Lower lobe of right lung (tissue), 2 donors: ENCODE data around the gene PRKN. TPM values are rescaled to one million over a fixed set of nuclear protein-coding genes. Genes with fewer than 3 reads are reported as not detected.

ENCODE experiments used
- ATAC-seq, 2 donors: fragments of 200-7000 bp; cut with Tn5 transposase; one replicate each; pipeline ENCODE4 v1.9.1; 2020 to 2022; ENCODE audit warnings: mild to moderate bottlenecking in 2 of 2, moderate library complexity in 2 of 2
- DNase-seq: peaks from one replicate; pipeline ENCODE4 v3.0.0-alpha.2; 2020
- H3K27ac ChIP-seq: fragments of 200-600 bp; one replicate; pipeline ENCODE4 v1.8.0; 2022
- H3K27me3 ChIP-seq: fragments of 200-600 bp; one replicate; pipeline ENCODE4 v1.8.0; 2022; ENCODE audit warnings: low read depth
- H3K36me3 ChIP-seq: fragments of 200-600 bp; one replicate; pipeline ENCODE4 v1.8.0; 2022; ENCODE audit warnings: mild to moderate bottlenecking
- H3K4me1 ChIP-seq: fragments of 200-600 bp; one replicate; pipeline ENCODE4 v1.8.0; 2022
- H3K4me3 ChIP-seq: fragments of 200-600 bp; one replicate; pipeline ENCODE4 v1.8.0; 2022; ENCODE audit warnings: mild to moderate bottlenecking
- H3K9me3 ChIP-seq: fragments of 200-600 bp; one replicate; pipeline ENCODE4 v1.8.0; 2022
- CTCF ChIP-seq: fragments of 200-600 bp; IDR thresholded peaks from one replicate; pipeline ENCODE4 v1.8.0; 2022; ENCODE audit warnings: antibody characterized with exemption, mild to moderate bottlenecking
- intact Hi-C: fragments of 100-400 bp; cut with DNase I; formaldehyde crosslinking; loops from one replicate; pipeline ENCODE4 v1.11.0; 2022
- total RNA-seq: library from RNA; stranded (reverse); fragmentation: NEBNext Ultra II Directional; extraction: Animal tissue kit (Norgen Biotek cat#: 25700); gene quantifications from one replicate; pipeline ENCODE4 v1.2.1, GENCODE V29; 2021
- donor health status: DM: no; HTN: yes; CAD: no; lungs with severe emphysema.

PRKN gene
- total RNA-seq, 1 donor from 2014 or later: 6.1 TPM

GRCh38 chr6:162147805-162148204 is 579.8 kb downstream of the PRKN start:
- TF ChIP-seq CTCF: no peak
- H3K4me1 ChIP-seq: no peaks in the 10 kb centered on the region
- H3K4me3 ChIP-seq: no peak overlapping the region
- DNase-seq (no peak), ATAC-seq (no peak)
- no peaks in the 10 kb centered on the region for H3K9me3 ChIP-seq
- H3K27ac ChIP-seq: no peak overlapping the region
- intact Hi-C loops: no loop called here
- no peaks in the 10 kb centered on the region for H3K36me3 ChIP-seq
- H3K27me3 ChIP-seq: no peaks in the 10 kb centered on the region

GRCh38 chr6:162147281-162147680 is 580.3 kb downstream of the PRKN start:
- Histone ChIP-seq H3K9me3 (no peaks in the 10 kb centered on the region), H3K4me3 (no peak overlapping the region), H3K4me1 (no peaks in the 10 kb centered on the region), H3K36me3 (no peaks in the 10 kb centered on the region), H3K27ac (no peak overlapping the region), H3K27me3 (no peaks in the 10 kb centered on the region)
- intact Hi-C loops: no loop called here
- ATAC-seq (no peak), DNase-seq (no peak)
- no peak for TF ChIP-seq CTCF

GRCh38 chr6:162140251-162140852 is 587.2 kb downstream of the PRKN start:
- no peak overlapping the region for H3K27ac ChIP-seq
- H3K36me3 ChIP-seq: no peaks in the 10 kb centered on the region
- H3K9me3 ChIP-seq: peaks cover 14% of the 10 kb centered on the region
- intact Hi-C loops: no loop called here
- H3K4me1 ChIP-seq: no peaks in the 10 kb centered on the region
- DNase-seq: no peak
- no peak overlapping the region for H3K4me3 ChIP-seq
- ATAC-seq: no peak
- TF ChIP-seq CTCF: no peak
- no peaks in the 10 kb centered on the region for H3K27me3 ChIP-seq

GRCh38 chr6:162125659-162126058 is 601.9 kb downstream of the PRKN start:
- Histone ChIP-seq H3K9me3 (peaks cover 5% of the 10 kb centered on the region), H3K4me1 (no peaks in the 10 kb centered on the region), H3K4me3 (no peak overlapping the region), H3K36me3 (no peaks in the 10 kb centered on the region), H3K27me3 (no peaks in the 10 kb centered on the region), H3K27ac (no peak overlapping the region)
- no peak for ATAC-seq
- no peak for DNase-seq
- no peak for TF ChIP-seq CTCF
- intact Hi-C loops: no loop called here

GRCh38 chr6:162124710-162125435 is 602.7 kb downstream of the PRKN start:
- H3K4me1 ChIP-seq: no peaks in the 10 kb centered on the region
- ATAC-seq: no peak

More at GRCh38 chr6:162124710-162125435, 602.7 kb downstream of the PRKN start:
- no peak for TF ChIP-seq CTCF
- Histone ChIP-seq H3K4me3 (no peak overlapping the region), H3K9me3 (peaks cover 5% of the 10 kb centered on the region), H3K27ac (no peak overlapping the region), H3K27me3 (no peaks in the 10 kb centered on the region), H3K36me3 (no peaks in the 10 kb centered on the region)
- DNase-seq: no peak
- intact Hi-C loops: no loop called here
